ENCODE data around the gene CTBS. TPM values are rescaled to one million over a fixed set of nuclear protein-coding genes. Genes with fewer than 3 reads are reported as not detected.
A peak's percentile ranks its signal among the peaks of the same experiment; 100 is the strongest.

Gene CTBS
- total RNA-seq, 1 experiment from 2014 or later = 10.1 TPM

GRCh38 chr1:84584126-84584525 is 9.9 kb upstream of the CTBS start:
- ATAC-seq (peak; percentile 51), DNase-seq (ENCODE audit: low spot score) (no peak)
- peaks cover 36% of the 10 kb centered on the region for H3K4me1 Mint-ChIP-seq
- H3K4me3 Mint-ChIP-seq = 0 out of 2 replicates have a peak overlapping the region, but pooled peaks have one; percentile 4
- ChIA-PET POLR2A (interaction anchor here (0.7 to 1.0 kb wide), 2 partner anchors 10 to 30 kb away, joined by 3 to 4 read pairs; partner anchors contain the start of gene CTBS), CTCF (interaction anchor here (1.0 to 1.9 kb wide), 8 partner anchors 20 to 198 kb away, joined by 3 to 6 read pairs (median 4); partner anchors contain the start of genes GNG5 and SPATA1)
- H3K36me3 Mint-ChIP-seq = peaks cover 14% of the 10 kb centered on the region
- H3K27ac Mint-ChIP-seq = peak overlapping the region; percentile 70
- H3K9me3 Mint-ChIP-seq = peaks cover 18% of the 10 kb centered on the region
- TF ChIP-seq, protein P1, sequence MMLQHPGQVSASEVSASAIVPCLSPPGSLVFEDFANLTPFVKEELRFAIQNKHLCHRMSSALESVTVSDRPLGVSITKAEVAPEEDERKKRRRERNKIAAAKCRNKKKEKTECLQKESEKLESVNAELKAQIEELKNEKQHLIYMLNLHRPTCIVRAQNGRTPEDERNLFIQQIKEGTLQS (CRISPR knock-in tag; conservative IDR thresholded peaks at IDR 0.05) = no peak
- TF ChIP-seq ZNF121 (CRISPR knock-in tag; IDR thresholded peaks at IDR 0.05) (no peak), CBFB (CRISPR knock-in tag; IDR thresholded peaks at IDR 0.05; ENCODE audit: low read depth) (no peak), GRHL2 (CRISPR knock-in tag; IDR thresholded peaks at IDR 0.05; ENCODE audit: insufficient replicate concordance, severe bottlenecking) (no peak), IRF2 (CRISPR knock-in tag; IDR thresholded peaks at IDR 0.05; ENCODE audit: borderline replicate concordance, low read depth) (no peak)
- no peaks in the 10 kb centered on the region; the same call in 1 of the 2 replicates for H3K27me3 Mint-ChIP-seq (ENCODE audit: low read depth)

- peak; percentile 35 for ATAC-seq
- ChIA-PET POLR2A (interaction anchor here (1.0 kb wide), 1 partner anchor 10 kb away, joined by 4 read pairs; the partner anchor contains the start of gene CTBS), CTCF (interaction anchor here (1.2 to 1.9 kb wide), 7 partner anchors 21 to 199 kb away, joined by 3 to 6 read pairs (median 4); partner anchors contain the start of genes GNG5 and SPATA1)
- H3K4me3 Mint-ChIP-seq = no peak overlapping the region
- no peaks in the 10 kb centered on the region; the same call in 1 of the 2 replicates for H3K27me3 Mint-ChIP-seq (ENCODE audit: low read depth)
- H3K9me3 Mint-ChIP-seq = peaks cover 20% of the 10 kb centered on the region
- H3K36me3 Mint-ChIP-seq = peaks cover 14% of the 10 kb centered on the region
- no peak for DNase-seq (ENCODE audit: low spot score)
- peak overlapping the region; percentile 70 for H3K27ac Mint-ChIP-seq
- peaks cover 36% of the 10 kb centered on the region for H3K4me1 Mint-ChIP-seq
- TF ChIP-seq MXD4 (CRISPR knock-in tag; IDR thresholded peaks at IDR 0.05; ENCODE audit: borderline replicate concordance) = no peak
- TF ChIP-seq, protein P2, sequence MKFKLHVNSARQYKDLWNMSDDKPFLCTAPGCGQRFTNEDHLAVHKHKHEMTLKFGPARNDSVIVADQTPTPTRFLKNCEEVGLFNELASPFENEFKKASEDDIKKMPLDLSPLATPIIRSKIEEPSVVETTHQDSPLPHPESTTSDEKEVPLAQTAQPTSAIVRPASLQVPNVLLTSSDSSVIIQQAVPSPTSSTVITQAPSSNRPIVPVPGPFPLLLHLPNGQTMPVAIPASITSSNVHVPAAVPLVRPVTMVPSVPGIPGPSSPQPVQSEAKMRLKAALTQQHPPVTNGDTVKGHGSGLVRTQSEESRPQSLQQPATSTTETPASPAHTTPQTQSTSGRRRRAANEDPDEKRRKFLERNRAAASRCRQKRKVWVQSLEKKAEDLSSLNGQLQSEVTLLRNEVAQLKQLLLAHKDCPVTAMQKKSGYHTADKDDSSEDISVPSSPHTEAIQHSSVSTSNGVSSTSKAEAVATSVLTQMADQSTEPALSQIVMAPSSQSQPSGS (CRISPR knock-in tag; IDR thresholded peaks at IDR 0.05; ENCODE audit: borderline replicate concordance, low read depth) = no peak
- no peak for TF ChIP-seq ESRRA (CRISPR knock-in tag; IDR thresholded peaks at IDR 0.05; ENCODE audit: borderline replicate concordance)
- TF ChIP-seq ZNF425 (CRISPR knock-in tag; conservative IDR thresholded peaks at IDR 0.05) = no peak
- no peak for TF ChIP-seq ELF4 (CRISPR knock-in tag; IDR thresholded peaks at IDR 0.05; ENCODE audit: low read depth)
- no peak for TF ChIP-seq OVOL2 (CRISPR knock-in tag; IDR thresholded peaks at IDR 0.05; ENCODE audit: borderline replicate concordance)
- TF ChIP-seq NFE2L1 (CRISPR knock-in tag; IDR thresholded peaks at IDR 0.05) = no peak
- TF ChIP-seq EMX1 (CRISPR knock-in tag; IDR thresholded peaks at IDR 0.05) = no peak
- no peak for TF ChIP-seq ZNF512 (CRISPR knock-in tag; IDR thresholded peaks at IDR 0.05; ENCODE audit: borderline replicate concordance)
- TF ChIP-seq CREM (CRISPR knock-in tag; IDR thresholded peaks at IDR 0.05) = no peak
- no peak for TF ChIP-seq ZNF232 (CRISPR knock-in tag; IDR thresholded peaks at IDR 0.05)
- no peak for TF ChIP-seq SP1 (CRISPR knock-in tag; conservative IDR thresholded peaks at IDR 0.05)
- TF ChIP-seq ATF6 (CRISPR knock-in tag; IDR thresholded peaks at IDR 0.05) = no peak
- TF ChIP-seq TP53 (CRISPR knock-in tag; IDR thresholded peaks at IDR 0.05) = no peak
These were observed 9.4 kb upstream of the CTBS start for GRCh38 chr1:84583648-84584047.

Measured in WTC11 (cell line).